H1 (cell line): ENCODE results near the gene RABGAP1.

Experiments
- EP300 ChIP-seq, 2 experiments: IDR thresholded peaks; 1 replicate in 1 of 2; 2 replicates in 1 of 2; pipeline ENCODE4 v1.6.1; 2011 to 2012; ENCODE audit warnings: low read depth in 2 of 2, low read length in 2 of 2, mild to moderate bottlenecking in 2 of 2, borderline replicate concordance in 1 of 2, inconsistent platforms in 1 of 2, moderate library complexity in 1 of 2
- FOSL1 ChIP-seq: IDR thresholded peaks from 2 replicates; pipeline ENCODE4 v1.6.1; 2011; ENCODE audit warnings: mild to moderate bottlenecking, low read depth, low read length, moderate library complexity; ENCODE audit not compliant: insufficient read depth
- GTF2F1 ChIP-seq: IDR thresholded peaks from 2 replicates; pipeline ENCODE4 v1.6.1; 2012; ENCODE audit warnings: low read depth, low read length, improper control_type of control experiment, borderline replicate concordance
- JUND ChIP-seq: IDR thresholded peaks from 2 replicates; pipeline ENCODE4 v1.6.1; 2011; ENCODE audit warnings: mild to moderate bottlenecking, improper control_type of control experiment, low read length
- MAFK ChIP-seq: IDR thresholded peaks from 2 replicates; pipeline ENCODE4 v1.6.1; 2012; ENCODE audit warnings: low read depth, mild to moderate bottlenecking, improper control_type of control experiment, low read length
- NANOG ChIP-seq: IDR thresholded peaks from 2 replicates; pipeline ENCODE4 v1.6.1; 2011; ENCODE audit warnings: low read length, low read depth, mild to moderate bottlenecking, inconsistent platforms; ENCODE audit not compliant: insufficient read depth, poor library complexity, severe bottlenecking
- POLR2AphosphoS5 ChIP-seq: IDR thresholded peaks from 2 replicates; pipeline ENCODE4 v1.6.1; 2011; ENCODE audit warnings: low read depth, low read length
- TAF7 ChIP-seq: optimal IDR thresholded peaks from 2 replicates; pipeline ENCODE3; 2011; ENCODE audit warnings: low read depth, mild to moderate bottlenecking, inconsistent platforms, low read length, moderate library complexity, borderline replicate concordance
- TF ChIP-seq, protein P1 (sequence below), 3 experiments: IDR thresholded peaks; 1 replicate in 2 of 3; 2 replicates in 1 of 3; pipeline versions ENCODE4 v1.5.1 to v1.6.1; 2011; ENCODE audit warnings: low read length in 3 of 3, mild to moderate bottlenecking in 3 of 3, inconsistent platforms in 2 of 3, low read depth in 1 of 3, moderate library complexity in 1 of 3; ENCODE audit not compliant: insufficient read depth in 1 of 3; ENCODE audit errors: control extremely low read depth in 1 of 3
- TF ChIP-seq, protein P2 (sequence below): fragments of 300-600 bp; sonication (generic); IDR thresholded peaks from 2 replicates; pipeline ENCODE4 v1.7.1; 2012; ENCODE audit warnings: low read length, moderate library complexity, mild to moderate bottlenecking, inconsistent platforms; ENCODE audit not compliant: insufficient replicate concordance

DNA sequence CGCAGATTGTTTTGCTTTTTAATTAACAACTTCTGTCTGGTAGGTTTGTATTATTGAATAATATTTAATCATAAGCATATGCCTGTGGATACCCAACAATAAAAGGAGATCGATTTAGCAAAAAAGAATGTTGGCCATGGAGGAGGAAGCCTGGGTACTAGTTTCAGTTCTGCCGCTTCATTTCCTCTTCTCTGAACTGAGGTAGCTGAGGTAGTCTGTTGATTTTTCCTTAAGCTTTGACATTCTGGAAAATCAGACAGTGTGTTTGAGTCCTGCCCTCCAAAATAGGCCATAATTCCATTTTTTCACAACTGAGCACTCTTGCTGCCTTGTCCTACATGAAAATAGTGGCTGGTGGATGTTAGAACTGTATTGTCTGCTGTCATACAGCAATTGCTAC, 86.7 kb downstream of the RABGAP1 start:
- TF ChIP-seq, protein P1, sequence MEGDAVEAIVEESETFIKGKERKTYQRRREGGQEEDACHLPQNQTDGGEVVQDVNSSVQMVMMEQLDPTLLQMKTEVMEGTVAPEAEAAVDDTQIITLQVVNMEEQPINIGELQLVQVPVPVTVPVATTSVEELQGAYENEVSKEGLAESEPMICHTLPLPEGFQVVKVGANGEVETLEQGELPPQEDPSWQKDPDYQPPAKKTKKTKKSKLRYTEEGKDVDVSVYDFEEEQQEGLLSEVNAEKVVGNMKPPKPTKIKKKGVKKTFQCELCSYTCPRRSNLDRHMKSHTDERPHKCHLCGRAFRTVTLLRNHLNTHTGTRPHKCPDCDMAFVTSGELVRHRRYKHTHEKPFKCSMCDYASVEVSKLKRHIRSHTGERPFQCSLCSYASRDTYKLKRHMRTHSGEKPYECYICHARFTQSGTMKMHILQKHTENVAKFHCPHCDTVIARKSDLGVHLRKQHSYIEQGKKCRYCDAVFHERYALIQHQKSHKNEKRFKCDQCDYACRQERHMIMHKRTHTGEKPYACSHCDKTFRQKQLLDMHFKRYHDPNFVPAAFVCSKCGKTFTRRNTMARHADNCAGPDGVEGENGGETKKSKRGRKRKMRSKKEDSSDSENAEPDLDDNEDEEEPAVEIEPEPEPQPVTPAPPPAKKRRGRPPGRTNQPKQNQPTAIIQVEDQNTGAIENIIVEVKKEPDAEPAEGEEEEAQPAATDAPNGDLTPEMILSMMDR (IDR thresholded peaks at IDR 0.05; ENCODE audit: control extremely low read depth in 1 of 3, insufficient read depth in 1 of 3, low read depth in 1 of 3, low read length in 3 of 3), result no peak
- TF ChIP-seq EP300 (IDR thresholded peaks at IDR 0.05; ENCODE audit: borderline replicate concordance in 1 of 2, low read depth in 2 of 2, low read length in 2 of 2) (no peak), TAF7 (no peak), GTF2F1 (no peak), JUND (no peak), MAFK (no peak), FOSL1 (no peak), POLR2AphosphoS5 (no peak), NANOG (no peak)
- TF ChIP-seq, protein P2, sequence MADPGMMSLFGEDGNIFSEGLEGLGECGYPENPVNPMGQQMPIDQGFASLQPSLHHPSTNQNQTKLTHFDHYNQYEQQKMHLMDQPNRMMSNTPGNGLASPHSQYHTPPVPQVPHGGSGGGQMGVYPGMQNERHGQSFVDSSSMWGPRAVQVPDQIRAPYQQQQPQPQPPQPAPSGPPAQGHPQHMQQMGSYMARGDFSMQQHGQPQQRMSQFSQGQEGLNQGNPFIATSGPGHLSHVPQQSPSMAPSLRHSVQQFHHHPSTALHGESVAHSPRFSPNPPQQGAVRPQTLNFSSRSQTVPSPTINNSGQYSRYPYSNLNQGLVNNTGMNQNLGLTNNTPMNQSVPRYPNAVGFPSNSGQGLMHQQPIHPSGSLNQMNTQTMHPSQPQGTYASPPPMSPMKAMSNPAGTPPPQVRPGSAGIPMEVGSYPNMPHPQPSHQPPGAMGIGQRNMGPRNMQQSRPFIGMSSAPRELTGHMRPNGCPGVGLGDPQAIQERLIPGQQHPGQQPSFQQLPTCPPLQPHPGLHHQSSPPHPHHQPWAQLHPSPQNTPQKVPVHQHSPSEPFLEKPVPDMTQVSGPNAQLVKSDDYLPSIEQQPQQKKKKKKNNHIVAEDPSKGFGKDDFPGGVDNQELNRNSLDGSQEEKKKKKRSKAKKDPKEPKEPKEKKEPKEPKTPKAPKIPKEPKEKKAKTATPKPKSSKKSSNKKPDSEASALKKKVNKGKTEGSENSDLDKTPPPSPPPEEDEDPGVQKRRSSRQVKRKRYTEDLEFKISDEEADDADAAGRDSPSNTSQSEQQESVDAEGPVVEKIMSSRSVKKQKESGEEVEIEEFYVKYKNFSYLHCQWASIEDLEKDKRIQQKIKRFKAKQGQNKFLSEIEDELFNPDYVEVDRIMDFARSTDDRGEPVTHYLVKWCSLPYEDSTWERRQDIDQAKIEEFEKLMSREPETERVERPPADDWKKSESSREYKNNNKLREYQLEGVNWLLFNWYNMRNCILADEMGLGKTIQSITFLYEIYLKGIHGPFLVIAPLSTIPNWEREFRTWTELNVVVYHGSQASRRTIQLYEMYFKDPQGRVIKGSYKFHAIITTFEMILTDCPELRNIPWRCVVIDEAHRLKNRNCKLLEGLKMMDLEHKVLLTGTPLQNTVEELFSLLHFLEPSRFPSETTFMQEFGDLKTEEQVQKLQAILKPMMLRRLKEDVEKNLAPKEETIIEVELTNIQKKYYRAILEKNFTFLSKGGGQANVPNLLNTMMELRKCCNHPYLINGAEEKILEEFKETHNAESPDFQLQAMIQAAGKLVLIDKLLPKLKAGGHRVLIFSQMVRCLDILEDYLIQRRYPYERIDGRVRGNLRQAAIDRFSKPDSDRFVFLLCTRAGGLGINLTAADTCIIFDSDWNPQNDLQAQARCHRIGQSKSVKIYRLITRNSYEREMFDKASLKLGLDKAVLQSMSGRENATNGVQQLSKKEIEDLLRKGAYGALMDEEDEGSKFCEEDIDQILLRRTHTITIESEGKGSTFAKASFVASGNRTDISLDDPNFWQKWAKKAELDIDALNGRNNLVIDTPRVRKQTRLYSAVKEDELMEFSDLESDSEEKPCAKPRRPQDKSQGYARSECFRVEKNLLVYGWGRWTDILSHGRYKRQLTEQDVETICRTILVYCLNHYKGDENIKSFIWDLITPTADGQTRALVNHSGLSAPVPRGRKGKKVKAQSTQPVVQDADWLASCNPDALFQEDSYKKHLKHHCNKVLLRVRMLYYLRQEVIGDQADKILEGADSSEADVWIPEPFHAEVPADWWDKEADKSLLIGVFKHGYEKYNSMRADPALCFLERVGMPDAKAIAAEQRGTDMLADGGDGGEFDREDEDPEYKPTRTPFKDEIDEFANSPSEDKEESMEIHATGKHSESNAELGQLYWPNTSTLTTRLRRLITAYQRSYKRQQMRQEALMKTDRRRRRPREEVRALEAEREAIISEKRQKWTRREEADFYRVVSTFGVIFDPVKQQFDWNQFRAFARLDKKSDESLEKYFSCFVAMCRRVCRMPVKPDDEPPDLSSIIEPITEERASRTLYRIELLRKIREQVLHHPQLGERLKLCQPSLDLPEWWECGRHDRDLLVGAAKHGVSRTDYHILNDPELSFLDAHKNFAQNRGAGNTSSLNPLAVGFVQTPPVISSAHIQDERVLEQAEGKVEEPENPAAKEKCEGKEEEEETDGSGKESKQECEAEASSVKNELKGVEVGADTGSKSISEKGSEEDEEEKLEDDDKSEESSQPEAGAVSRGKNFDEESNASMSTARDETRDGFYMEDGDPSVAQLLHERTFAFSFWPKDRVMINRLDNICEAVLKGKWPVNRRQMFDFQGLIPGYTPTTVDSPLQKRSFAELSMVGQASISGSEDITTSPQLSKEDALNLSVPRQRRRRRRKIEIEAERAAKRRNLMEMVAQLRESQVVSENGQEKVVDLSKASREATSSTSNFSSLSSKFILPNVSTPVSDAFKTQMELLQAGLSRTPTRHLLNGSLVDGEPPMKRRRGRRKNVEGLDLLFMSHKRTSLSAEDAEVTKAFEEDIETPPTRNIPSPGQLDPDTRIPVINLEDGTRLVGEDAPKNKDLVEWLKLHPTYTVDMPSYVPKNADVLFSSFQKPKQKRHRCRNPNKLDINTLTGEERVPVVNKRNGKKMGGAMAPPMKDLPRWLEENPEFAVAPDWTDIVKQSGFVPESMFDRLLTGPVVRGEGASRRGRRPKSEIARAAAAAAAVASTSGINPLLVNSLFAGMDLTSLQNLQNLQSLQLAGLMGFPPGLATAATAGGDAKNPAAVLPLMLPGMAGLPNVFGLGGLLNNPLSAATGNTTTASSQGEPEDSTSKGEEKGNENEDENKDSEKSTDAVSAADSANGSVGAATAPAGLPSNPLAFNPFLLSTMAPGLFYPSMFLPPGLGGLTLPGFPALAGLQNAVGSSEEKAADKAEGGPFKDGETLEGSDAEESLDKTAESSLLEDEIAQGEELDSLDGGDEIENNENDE, result no peak
